HG02885 (cell line): Measurements from ENCODE around the gene NADSYN1.

Experiments used
- ATAC-seq: cut with Tn5 transposase; IDR thresholded peaks from one replicate; pipeline ENCODE4 v1.9.1; 2021; ENCODE audit warnings: mild to moderate bottlenecking; ENCODE audit not compliant: unreplicated experiment, poor library complexity

NADSYN1 gene

GRCh38 chr11:71540521-71541304 lies 87.7 kb downstream of the NADSYN1 start:
- ATAC-seq, result peak; percentile 52

GRCh38 chr11:71542382-71542781 lies 89.4 kb downstream of the NADSYN1 start:
- no peak for ATAC-seq

DNA sequence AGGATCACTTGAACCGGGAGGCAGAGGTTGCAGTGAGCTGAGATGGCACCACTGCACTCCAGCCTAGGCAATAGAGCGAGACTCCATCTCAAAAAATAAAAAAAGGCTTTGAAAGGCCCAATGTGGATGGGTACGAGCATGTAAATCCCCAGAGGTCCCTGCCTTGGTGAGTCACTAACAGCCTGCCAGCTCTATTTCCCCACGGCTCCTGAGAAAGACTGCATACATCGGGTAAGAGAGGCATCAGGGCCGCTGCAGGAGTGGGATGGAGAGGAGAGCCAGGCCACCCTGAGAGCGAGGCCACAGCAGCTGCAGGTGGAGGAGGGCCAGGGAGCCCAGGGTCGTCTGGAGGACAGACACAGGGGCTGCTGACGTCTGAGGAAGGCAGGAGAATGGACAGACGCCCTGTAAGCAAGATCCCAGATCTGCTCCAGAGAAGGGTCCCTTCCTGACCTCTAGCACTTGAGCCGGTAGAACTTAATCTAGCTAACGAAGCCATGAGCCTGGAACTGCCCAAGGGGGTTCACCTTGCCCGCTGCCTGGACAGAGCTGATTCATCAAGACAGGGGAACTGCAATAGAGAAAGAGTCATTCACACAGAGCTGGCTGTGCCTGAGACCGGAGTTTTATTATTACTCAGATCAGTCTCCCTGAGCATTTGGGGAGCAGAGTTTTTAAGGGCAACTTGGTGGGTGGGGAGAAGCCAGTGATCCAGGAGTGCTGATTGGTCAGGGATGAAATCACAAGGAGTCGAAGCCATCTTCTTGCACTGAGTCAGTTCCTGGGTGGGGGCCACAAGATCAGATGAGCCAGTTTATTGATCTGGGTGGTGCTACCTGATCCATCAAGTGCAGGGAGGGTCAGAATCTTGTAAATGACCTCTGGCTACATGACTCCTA lies 90.1 kb downstream of the NADSYN1 start:
- ATAC-seq, result no peak

- no peak for ATAC-seq
These were observed 90.9 kb downstream of the NADSYN1 start for GRCh38 chr11:71543866-71544265.

DNA sequence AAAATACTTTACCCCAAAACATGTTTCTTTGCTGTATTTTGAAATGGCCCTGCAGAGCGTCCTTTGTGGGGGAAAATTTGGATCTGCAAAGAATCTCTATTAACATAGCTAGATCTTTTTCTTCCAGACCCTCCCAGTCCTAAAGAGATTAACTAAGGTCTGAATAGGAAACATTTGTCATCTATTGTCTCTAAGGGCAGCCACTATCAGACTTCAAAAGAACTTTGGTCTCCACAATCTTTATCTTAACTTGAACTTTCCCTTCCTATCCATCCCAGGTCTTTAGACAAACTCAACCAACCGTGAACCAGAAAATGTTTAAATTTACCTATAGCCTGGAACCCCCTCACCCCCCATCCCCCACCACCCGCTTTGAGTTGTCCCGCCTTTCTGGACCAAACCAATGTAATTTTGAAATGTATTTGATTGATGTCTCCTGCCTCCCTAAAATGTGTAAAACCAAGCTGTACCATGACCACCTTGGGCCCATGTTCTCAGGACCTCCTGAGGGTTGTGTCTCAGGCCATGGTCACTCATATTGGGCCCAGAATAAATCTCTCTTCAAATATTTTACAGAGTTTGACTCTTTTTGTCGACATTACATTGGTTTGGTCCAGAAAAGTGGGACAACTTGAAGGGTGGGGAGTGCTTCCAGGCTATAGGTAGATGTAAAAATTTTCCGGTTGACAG lies 91.7 kb downstream of the NADSYN1 start:
- no peak for ATAC-seq

DNA sequence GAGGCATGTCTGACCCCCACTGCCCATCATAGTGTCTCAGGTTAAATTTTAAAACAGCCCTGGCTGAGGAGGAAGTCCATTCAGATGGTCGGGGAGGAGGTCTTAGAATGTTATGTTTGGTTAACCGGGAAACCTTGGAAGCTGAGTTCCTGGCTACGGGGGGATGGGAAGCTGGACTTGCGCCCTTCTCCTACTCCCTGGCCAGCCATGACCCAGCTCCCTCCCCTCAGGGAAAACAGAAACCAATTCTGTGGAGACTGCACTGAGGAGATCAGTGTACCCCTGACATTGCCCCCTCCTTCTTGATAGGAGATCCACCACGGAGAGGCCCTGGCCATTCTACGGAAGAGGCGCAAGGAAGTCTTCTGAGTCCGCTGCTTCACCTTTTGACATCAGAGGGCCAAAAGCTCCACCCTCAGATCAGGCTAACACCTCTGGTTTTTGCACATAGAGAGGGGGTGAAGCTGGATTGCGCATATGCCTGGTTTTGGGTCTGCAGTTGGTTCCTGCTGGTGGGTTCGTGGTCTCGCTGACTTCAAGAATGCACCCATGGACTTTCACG lies 92.5 kb downstream of the NADSYN1 start:
- ATAC-seq, result no peak

GRCh38 chr11:71548120-71548519 lies 95.1 kb downstream of the NADSYN1 start, which contains the start of gene KRTAP5-9:
Gene KRTAP5-9 (plus strand): TSS chr11:71548420. CDS start chr11:71548658, 238 bp downstream.
- no peak for ATAC-seq

DNA sequence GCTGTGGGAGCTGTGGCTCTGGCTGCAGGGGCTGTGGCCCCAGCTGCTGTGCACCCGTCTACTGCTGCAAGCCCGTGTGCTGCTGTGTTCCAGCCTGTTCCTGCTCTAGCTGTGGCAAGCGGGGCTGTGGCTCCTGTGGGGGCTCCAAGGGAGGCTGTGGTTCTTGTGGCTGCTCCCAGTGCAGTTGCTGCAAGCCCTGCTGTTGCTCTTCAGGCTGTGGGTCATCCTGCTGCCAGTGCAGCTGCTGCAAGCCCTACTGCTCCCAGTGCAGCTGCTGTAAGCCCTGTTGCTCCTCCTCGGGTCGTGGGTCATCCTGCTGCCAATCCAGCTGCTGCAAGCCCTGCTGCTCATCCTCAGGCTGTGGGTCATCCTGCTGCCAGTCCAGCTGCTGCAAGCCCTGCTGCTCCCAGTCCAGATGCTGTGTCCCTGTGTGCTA lies 95.7 kb downstream of the NADSYN1 start:
- ATAC-seq, result no peak
